Transverse colon (tissue), 4 donors: Measurements from ENCODE around the gene EMX1. TPM values are rescaled to one million over a fixed set of nuclear protein-coding genes. Genes with fewer than 3 reads are reported as not detected.

Experiments
- DNase-seq: peaks from one replicate; pipeline ENCODE4 v3.0.0-alpha.2; 2019
- H3K27ac ChIP-seq, 4 donors: fragments of 200-600 bp; sonication (generic); 2 replicates each; pipeline ENCODE4 v1.5.1; 2016 to 2018; ENCODE audit warnings: inconsistent platforms in 4 of 4
- H3K27me3 ChIP-seq: fragments of 200-600 bp; sonication (generic); 2 replicates; pipeline ENCODE4 v1.5.1; 2017; ENCODE audit warnings: inconsistent platforms
- H3K36me3 ChIP-seq, 4 donors: fragments of 200-600 bp; sonication (generic); 2 replicates each; pipeline ENCODE4 v1.5.1; 2017 to 2019; ENCODE audit warnings: inconsistent platforms in 4 of 4
- H3K4me1 ChIP-seq, 4 donors: fragments of 200-600 bp; sonication (generic); 2 replicates each; pipeline ENCODE4 v1.5.1; 2017 to 2020; ENCODE audit warnings: inconsistent platforms in 4 of 4
- H3K4me3 ChIP-seq, 4 donors: fragments of 200-600 bp; sonication (generic); 1 replicate in 1 of 4; 2 replicates in 3 of 4; pipeline versions ENCODE4 v1.5.1 to v1.6.1; 2017 to 2019; ENCODE audit warnings: inconsistent platforms in 4 of 4
- H3K9me3 ChIP-seq, 2 donors: fragments of 200-600 bp; sonication (generic); 2 replicates each; pipeline ENCODE4 v1.5.1; 2017 to 2019; ENCODE audit warnings: inconsistent platforms in 2 of 2
- EP300 ChIP-seq: sonication (generic); formaldehyde crosslinking; IDR thresholded peaks from one replicate; pipeline ENCODE4 v1.6.1; 2017; ENCODE audit warnings: antibody characterized with exemption, low read depth
- POLR2A ChIP-seq: fragments of 450-650 bp; IDR thresholded peaks from one replicate; pipeline ENCODE4 v1.6.1; 2016; ENCODE audit warnings: antibody characterized with exemption, mild to moderate bottlenecking, moderate library complexity
- POLR2AphosphoS5 ChIP-seq, 3 donors: sonication (generic); formaldehyde crosslinking; IDR thresholded peaks; one replicate each; pipeline ENCODE4 v1.6.1; 2016; ENCODE audit warnings: antibody characterized with exemption in 3 of 3
- WGBS, 2 donors: methylation state at CpG; one replicate each; pipeline ENCODE4 v1.1.5; 2018; ENCODE audit warnings: low coverage in 1 of 2; 5-methylcytosine and 5-hydroxymethylcytosine counted together
- in situ Hi-C, 4 donors: fragments of 200-750 bp; cut with MboI; loops; one replicate each; pipeline versions ENCODE4 v1.15.0 to v1.15.1; 2017; ENCODE audit warnings: low sequenced_read_pairs in 3 of 4, low pct_ligation_motif_present in 1 of 4, low pct_unique_long_range_greater_than_20kb in 1 of 4
- intact Hi-C: fragments of 100-400 bp; cut with DNase I; formaldehyde crosslinking; loops from one replicate; pipeline ENCODE4 v1.15.1; 2023; ENCODE audit warnings: low total_unique reads
- total RNA-seq, 4 donors: library from RNA; depleted of rRNA; stranded (reverse); fragments of >200 nt; gene quantifications; one replicate each; pipeline ENCODE4 v1.1.0, GENCODE V29; 2016
- TF ChIP-seq, protein P1 (sequence below), 5 experiments: fragments of 200-600 bp in 3 of 5; fragments of 450-650 bp in 2 of 5; sonication (generic) in 3 of 5; IDR thresholded peaks; 1 replicate in 2 of 5; 2 replicates in 3 of 5; pipeline ENCODE4 v1.5.1; 2016 to 2017; ENCODE audit warnings: antibody characterized with exemption in 5 of 5, inconsistent platforms in 3 of 5, mild to moderate bottlenecking in 2 of 5, moderate library complexity in 1 of 5

EMX1 gene
- total RNA-seq, 4 donors from 2014 or later: 1.5 to 2.9 (median 2.7) TPM; not detected in 1

DNA sequence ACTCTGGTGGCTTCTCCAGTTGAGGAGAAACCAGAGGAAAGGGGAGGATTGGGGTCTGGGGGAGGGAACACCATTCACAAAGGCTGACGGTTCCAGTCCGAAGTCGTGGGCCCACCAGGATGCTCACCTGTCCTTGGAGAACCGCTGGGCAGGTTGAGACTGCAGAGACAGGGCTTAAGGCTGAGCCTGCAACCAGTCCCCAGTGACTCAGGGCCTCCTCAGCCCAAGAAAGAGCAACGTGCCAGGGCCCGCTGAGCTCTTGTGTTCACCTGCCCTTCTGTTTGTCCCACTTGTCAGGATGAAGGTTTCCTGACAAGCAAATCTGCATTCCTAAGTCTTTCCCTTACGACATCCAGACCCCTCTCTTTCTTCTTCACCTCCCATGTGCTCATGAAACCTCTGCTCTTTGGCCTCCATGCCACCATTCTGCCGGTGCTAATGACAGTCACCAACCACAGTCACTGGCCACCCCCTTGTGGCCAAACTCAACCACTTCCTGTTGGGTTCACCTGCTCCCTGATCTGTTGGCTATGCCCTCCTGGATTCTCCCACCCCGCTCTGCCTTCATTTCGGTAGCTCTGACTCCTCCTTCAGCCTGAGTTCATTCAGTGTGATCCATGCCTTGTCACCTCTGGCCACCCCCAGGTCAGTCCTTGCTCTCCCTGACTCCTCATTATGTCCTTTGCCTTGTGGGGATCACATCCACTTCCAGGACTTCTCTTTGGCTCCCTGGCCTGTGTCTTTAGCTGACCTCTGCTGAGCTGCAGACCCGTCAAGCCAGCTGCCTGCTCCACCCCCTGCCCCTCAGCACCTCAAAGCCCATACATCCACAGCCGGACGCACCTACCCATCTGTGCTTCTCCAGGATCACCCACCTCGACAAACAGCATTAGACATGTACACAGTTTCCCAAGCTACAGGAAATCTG lies 17.6 kb downstream of the EMX1 start:
- 81 to 82% methylated on average over 5 to 14 of the region's 14 CpGs for WGBS, 2 donors
- peak; percentile 43 for DNase-seq

DNA sequence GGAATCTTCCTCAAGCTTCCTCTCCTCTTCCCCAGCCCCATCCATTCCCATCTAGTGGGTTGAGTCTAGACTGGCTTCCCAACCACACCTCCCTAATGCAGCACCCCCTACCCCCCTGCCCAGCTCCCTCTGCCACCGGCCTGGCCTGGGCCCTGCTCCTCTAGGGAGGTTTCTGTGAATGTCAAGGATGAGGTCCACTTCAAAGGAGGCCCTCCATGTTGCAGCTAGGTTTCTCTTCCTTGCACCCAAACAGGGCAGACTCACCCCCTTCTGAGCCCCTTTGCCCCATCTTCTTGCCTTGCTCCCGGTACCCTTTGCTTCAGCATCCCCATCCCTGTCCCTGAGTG lies 18.3 kb downstream of the EMX1 start:
- in situ Hi-C loops: no loop called here

More for the DNA sequence above, 17.6 kb downstream of the EMX1 start:
- H3K27ac ChIP-seq: no peak overlapping the region
- H3K9me3 ChIP-seq: no peaks in the 10 kb centered on the region
- H3K4me3 ChIP-seq: no peak overlapping the region
- in situ Hi-C loops (no loop called here), intact Hi-C loops (no loop called here)
- no peaks in the 10 kb centered on the region for H3K36me3 ChIP-seq
- TF ChIP-seq, protein P1, sequence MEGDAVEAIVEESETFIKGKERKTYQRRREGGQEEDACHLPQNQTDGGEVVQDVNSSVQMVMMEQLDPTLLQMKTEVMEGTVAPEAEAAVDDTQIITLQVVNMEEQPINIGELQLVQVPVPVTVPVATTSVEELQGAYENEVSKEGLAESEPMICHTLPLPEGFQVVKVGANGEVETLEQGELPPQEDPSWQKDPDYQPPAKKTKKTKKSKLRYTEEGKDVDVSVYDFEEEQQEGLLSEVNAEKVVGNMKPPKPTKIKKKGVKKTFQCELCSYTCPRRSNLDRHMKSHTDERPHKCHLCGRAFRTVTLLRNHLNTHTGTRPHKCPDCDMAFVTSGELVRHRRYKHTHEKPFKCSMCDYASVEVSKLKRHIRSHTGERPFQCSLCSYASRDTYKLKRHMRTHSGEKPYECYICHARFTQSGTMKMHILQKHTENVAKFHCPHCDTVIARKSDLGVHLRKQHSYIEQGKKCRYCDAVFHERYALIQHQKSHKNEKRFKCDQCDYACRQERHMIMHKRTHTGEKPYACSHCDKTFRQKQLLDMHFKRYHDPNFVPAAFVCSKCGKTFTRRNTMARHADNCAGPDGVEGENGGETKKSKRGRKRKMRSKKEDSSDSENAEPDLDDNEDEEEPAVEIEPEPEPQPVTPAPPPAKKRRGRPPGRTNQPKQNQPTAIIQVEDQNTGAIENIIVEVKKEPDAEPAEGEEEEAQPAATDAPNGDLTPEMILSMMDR (IDR thresholded peaks at IDR 0.05): peak; percentile 21 to 72 (median 46)
- no peak for TF ChIP-seq POLR2AphosphoS5 (IDR thresholded peaks at IDR 0.05)
- H3K4me1 ChIP-seq: peaks cover 0 to 7% (median 3%) of the 10 kb centered on the region in 4 donors
- H3K27me3 ChIP-seq: peaks cover 10% of the 10 kb centered on the region

DNA sequence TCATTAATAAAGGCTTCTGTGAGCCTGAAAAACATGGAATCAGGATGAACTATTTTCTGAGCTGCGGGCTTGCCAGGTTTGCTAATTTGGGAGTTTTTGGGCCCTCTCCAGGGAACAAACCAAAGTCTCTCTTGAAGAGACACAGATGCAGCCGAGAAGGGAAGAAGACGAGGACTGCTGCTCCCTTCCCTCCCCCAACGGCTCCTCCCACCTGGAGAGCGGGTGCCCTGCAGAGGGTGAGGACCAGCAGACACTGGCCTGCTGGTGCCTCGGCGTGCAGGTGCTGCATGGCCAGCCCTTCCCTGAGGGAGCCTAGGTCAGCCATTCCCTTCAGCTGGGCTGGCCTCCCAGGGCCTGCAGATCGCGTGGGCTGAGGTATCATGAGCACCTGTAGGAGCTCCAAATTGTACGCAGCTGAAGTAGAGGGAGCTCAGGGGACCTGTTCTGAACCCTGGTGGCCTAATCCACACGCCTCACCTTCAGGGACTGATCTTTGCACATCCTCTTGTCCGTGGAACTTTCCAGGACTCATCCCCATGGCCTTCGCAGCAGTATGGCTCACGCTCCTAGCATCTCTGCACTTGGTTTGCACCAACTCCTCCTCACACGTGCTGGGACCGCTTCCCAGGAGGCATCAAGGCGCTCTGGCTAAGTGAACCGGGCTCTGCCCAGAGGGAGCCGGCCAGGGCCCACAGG lies 19.5 kb downstream of the EMX1 start:
- H3K4me3 ChIP-seq: no peak overlapping the region
- H3K9me3 ChIP-seq: no peaks in the 10 kb centered on the region
- 69 to 73% methylated on average over 3 to 15 of the region's 19 CpGs for WGBS, 2 donors
- intact Hi-C loops (no loop called here), in situ Hi-C loops (no loop called here)
- H3K36me3 ChIP-seq: no peaks in the 10 kb centered on the region
- TF ChIP-seq, protein P1 (IDR thresholded peaks at IDR 0.05): no peak
- TF ChIP-seq EP300: no peak
- no peak for TF ChIP-seq POLR2A
- TF ChIP-seq POLR2AphosphoS5 (IDR thresholded peaks at IDR 0.05): no peak
- no peak for DNase-seq
- H3K27me3 ChIP-seq: no peaks in the 10 kb centered on the region
- H3K4me1 ChIP-seq: peaks cover 0 to 7% (median 3%) of the 10 kb centered on the region in 4 donors
- H3K27ac ChIP-seq: no peak overlapping the region

More for the DNA sequence above, 18.3 kb downstream of the EMX1 start:
- 85% methylated on average over 2 of the region's 2 CpGs; no CpG with 5 or more reads in 1 of the 2 donors for WGBS, 2 donors
- DNase-seq: no peak
- Histone ChIP-seq H3K27me3 (peaks cover 4% of the 10 kb centered on the region), H3K4me3 (no peak overlapping the region), H3K9me3 (no peaks in the 10 kb centered on the region), H3K27ac (no peak overlapping the region), H3K36me3 (no peaks in the 10 kb centered on the region), H3K4me1 (peaks cover 0 to 7% (median 3%) of the 10 kb centered on the region in 4 donors)
- TF ChIP-seq POLR2AphosphoS5 (IDR thresholded peaks at IDR 0.05) (no peak), EP300 (no peak), POLR2A (no peak)
- TF ChIP-seq, protein P1 (IDR thresholded peaks at IDR 0.05): no peak
- intact Hi-C loops: no loop called here

DNA sequence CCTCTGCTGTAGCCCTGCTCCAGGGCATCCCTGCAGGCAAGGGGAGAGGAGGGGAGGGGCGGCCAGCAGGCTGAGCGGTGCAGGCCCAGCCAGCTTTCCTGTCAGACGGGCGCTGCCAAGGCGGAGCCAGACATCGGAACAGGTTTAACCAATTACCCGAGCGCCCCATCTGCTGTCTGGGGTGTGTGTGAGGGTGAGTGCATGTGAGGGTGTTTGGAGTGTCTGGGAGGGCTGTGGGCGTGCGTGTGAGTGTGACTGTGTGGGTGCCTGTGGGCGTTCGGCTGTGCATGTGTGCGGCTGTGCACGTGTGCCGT lies 20.0 kb downstream of the EMX1 start:
- no peak for TF ChIP-seq EP300
- no peak for TF ChIP-seq POLR2AphosphoS5 (IDR thresholded peaks at IDR 0.05)
- TF ChIP-seq POLR2A: no peak
- TF ChIP-seq, protein P1 (IDR thresholded peaks at IDR 0.05): no peak
- intact Hi-C loops: no loop called here
- in situ Hi-C loops: no loop called here
- Histone ChIP-seq H3K4me3 (no peak overlapping the region), H3K36me3 (no peaks in the 10 kb centered on the region), H3K27ac (no peak overlapping the region), H3K4me1 (peaks cover 0 to 7% (median 3%) of the 10 kb centered on the region in 4 donors), H3K9me3 (no peaks in the 10 kb centered on the region), H3K27me3 (no peaks in the 10 kb centered on the region)
- WGBS, 2 donors: 70% methylated on average over 15 of the region's 15 CpGs; no CpG with 5 or more reads in 1 of the 2 donors
- DNase-seq: no peak
